ENCODE data around the gene GNG3.

GRCh38 chr11:62707277-62707861, at the start of gene GNG3, which contains the start of gene BSCL2:
- TF ChIP-seq CTCF (conservative IDR thresholded peaks at IDR 0.05; ENCODE audit: low read length) (no peak), EZH2phosphoT487 (IDR thresholded peaks at IDR 0.05; ENCODE audit: borderline replicate concordance) (no peak)
